22Rv1 (cell line): ENCODE results near the gene NDFIP2.

ENCODE experiments used
- CTCF ChIP-seq: fragments of 450-650 bp; IDR thresholded peaks from 2 replicates; pipeline ENCODE4 v1.5.1; 2017; ENCODE audit warnings: mild to moderate bottlenecking
- ZFX ChIP-seq: fragments of 450-650 bp; IDR thresholded peaks from 2 replicates; pipeline ENCODE4 v1.6.1; 2017; ENCODE audit warnings: antibody characterized with exemption, borderline replicate concordance

GRCh38 chr13:79491715-79492114 lies 10.8 kb downstream of the NDFIP2 start:
- TF ChIP-seq CTCF: no peak
- no peak for TF ChIP-seq ZFX
